Subcutaneous adipose tissue (tissue), 4 donors: ENCODE results near the gene POR. TPM values are rescaled to one million over a fixed set of nuclear protein-coding genes. Genes with fewer than 3 reads are reported as not detected.

Experiments
- CTCF ChIP-seq: fragments of 450-650 bp; IDR thresholded peaks from one replicate; pipeline ENCODE4 v1.5.1; 2016; ENCODE audit warnings: low read depth, mild to moderate bottlenecking, control low read depth, antibody characterized with exemption, moderate library complexity
- total RNA-seq, 4 donors: library from RNA; depleted of rRNA; stranded (reverse); fragments of >200 nt; gene quantifications; one replicate each; pipeline ENCODE4 v1.1.0, GENCODE V29; 2016

Gene POR
- total RNA-seq, 4 donors from 2014 or later, result 72.2 to 107 (median 79.5) TPM

GRCh38 chr7:75989500-75990388, 74.8 kb downstream of the POR start:
- TF ChIP-seq CTCF, result no peak

- TF ChIP-seq CTCF, result no peak
Observed at GRCh38 chr7:75991531-75992082, 76.7 kb downstream of the POR start.

GRCh38 chr7:75992083-75992755, 77.3 kb downstream of the POR start:
- TF ChIP-seq CTCF, result no peak

GRCh38 chr7:75993689-75994387, 78.9 kb downstream of the POR start:
- TF ChIP-seq CTCF, result no peak

GRCh38 chr7:75994388-75995051, 79.6 kb downstream of the POR start, which contains the start of gene TMEM120A:
TMEM120A (minus strand) TSS chr7:75994595; CDS start chr7:75994570, 25 bp downstream.
- no peak for TF ChIP-seq CTCF

GRCh38 chr7:75995052-75995471, 80.1 kb downstream of the POR start:
- TF ChIP-seq CTCF, result no peak
